Effector memory CD8-positive, alpha-beta T cell (primary cell): ENCODE results near the gene NAPB.
"Not testable (repeated sequence)": the region's sequence is repeated elsewhere in the genome, so short reads cannot be mapped to it uniquely, and the experiment has no call there.

Source experiments
- ATAC-seq: fragments of 150-1000 bp; cut with Tn5 transposase; replicated peaks from 2 replicates; pipeline ENCODE4 v1.10.0; 2021; ENCODE audit warnings: mild to moderate bottlenecking, moderate library complexity
- DNase-seq, 3 experiments: peaks; one replicate each; pipeline ENCODE4 v3.0.0; 2021
- H3K27ac Mint-ChIP-seq, 2 donors: one replicate each; pipeline ENCODE4 v1.8.0; 2022; ENCODE audit warnings: mild to moderate bottlenecking in 2 of 2, mixed read lengths in 2 of 2, moderate library complexity in 2 of 2
- H3K27me3 Mint-ChIP-seq, 2 donors: one replicate each; pipeline ENCODE4 v1.8.0; 2022; ENCODE audit warnings: mixed read lengths in 2 of 2
- H3K36me3 Mint-ChIP-seq: one replicate; pipeline ENCODE4 v1.8.0; 2022; ENCODE audit warnings: mild to moderate bottlenecking, moderate library complexity, mixed read lengths; ENCODE audit not compliant: insufficient read depth
- H3K4me1 Mint-ChIP-seq, 2 donors: one replicate each; pipeline ENCODE4 v1.8.0; 2022; ENCODE audit warnings: low read depth in 2 of 2, mixed read lengths in 2 of 2
- H3K4me3 Mint-ChIP-seq, 2 donors: one replicate each; pipeline ENCODE4 v1.8.0; 2022; ENCODE audit warnings: mild to moderate bottlenecking in 2 of 2, mixed read lengths in 2 of 2, moderate library complexity in 2 of 2
- H3K9me3 Mint-ChIP-seq, 2 donors: one replicate each; pipeline ENCODE4 v1.8.0; 2022; ENCODE audit warnings: mixed read lengths in 2 of 2
- total RNA-seq, 9 experiments: gene quantifications; one replicate each; lab custom pipeline; 2026; lab: John Stamatoyannopoulos, UW

NAPB gene
- total RNA-seq: 9.7 to 48.1 (median 24.4) reads per million in 9 experiments

DNA sequence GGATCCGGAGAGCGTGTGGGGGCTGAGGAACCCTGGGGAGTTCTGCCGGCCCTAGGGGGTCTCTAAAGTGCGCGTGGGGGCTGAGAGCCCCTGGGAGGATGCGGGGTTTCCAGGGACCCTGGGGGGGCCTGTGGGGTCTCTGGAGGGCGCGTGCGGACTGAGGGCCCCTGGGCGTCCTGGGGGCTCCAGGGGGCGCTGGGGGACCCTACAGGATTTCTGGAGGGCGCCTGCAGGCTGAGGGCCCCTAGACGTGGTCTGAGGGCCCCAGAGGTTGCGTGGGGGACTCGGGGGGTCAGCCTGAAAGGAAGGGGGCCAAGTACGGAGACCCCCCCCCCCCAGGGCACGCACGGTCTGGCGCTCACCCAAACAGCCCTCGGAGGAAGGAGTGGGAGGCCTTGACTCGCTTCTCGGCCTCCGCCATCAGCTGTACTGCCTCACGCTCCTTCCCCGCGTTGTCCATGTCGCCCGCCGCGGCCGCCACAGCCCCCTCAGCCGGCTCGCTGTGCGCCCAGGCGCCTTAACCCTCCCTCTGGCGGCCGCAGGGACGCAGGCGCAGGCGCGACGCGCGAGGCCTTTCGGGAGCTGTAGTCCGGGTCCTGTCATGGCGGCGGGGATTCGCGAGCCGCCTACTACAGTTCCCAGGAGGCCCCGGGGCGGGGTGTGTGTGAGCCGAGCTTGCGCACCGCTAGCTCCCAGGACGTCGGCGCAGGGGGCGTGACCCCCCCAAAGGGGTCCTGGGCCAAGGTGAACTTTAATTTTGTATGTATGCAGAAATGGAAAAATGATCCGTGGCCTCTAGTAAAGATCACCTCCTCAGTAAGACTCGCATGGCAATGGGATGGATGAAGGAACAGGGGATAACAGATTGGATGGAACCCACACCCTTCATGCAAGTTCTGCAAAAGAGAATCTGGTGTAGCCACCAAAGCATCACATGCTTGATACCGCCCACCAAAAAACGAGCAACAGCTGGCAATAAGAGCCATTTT lies at the start of gene NAPB:
Gene NAPB, minus strand, starts transcription at position 546 of the 989 bp plus-strand sequence. Its CDS starts 86 bp downstream, at position 460.
- H3K9me3 Mint-ChIP-seq: no peaks in the 10 kb centered on the region
- peaks cover 13 to 15% of the 10 kb centered on the region in 2 donors for H3K27me3 Mint-ChIP-seq
- H3K4me1 Mint-ChIP-seq: peaks cover 21 to 31% of the 10 kb centered on the region in 2 donors
- peaks cover 11% of the 10 kb centered on the region for H3K36me3 Mint-ChIP-seq
- H3K4me3 Mint-ChIP-seq: peak within 1 kb of the TSS; percentile 86 to 93
- peak; percentile 97 for ATAC-seq
- peak; percentile 90 to 93 (median 91) for DNase-seq
- H3K27ac Mint-ChIP-seq: peak within 1 kb of the TSS; percentile 90 to 94

DNA sequence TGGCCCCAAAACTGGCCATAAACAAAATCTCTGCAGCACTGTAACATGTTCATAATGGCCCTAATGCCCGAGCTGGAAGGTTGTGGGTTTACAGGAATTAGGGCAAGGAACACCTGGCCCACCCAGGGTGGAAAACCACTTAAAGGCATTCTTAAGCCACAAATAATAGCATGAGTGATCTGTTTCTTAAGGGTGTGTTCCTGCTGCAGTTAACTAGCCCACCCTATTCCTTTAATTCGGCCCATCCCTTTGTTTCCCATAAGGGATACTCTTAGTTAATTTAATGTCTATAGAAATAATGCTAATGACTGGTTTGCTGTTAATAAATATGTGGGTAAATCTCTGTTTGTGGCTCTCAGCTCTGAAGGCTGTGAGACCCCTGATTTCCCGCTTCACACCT lies 45.7 kb upstream of the NAPB start:
- ATAC-seq, H3K4me3 Mint-ChIP-seq, DNase-seq, H3K27ac Mint-ChIP-seq, H3K4me1 Mint-ChIP-seq, H3K36me3 Mint-ChIP-seq: not testable (repeated sequence)
- Mint-ChIP-seq H3K9me3 (peaks cover 3 to 15% of the 10 kb centered on the region in 2 donors), H3K27me3 (peaks cover 9 to 36% of the 10 kb centered on the region in 2 donors)

GRCh38 chr20:23461180-23461579 lies 39.9 kb upstream of the NAPB start:
- Mint-ChIP-seq H3K27me3 (peaks cover 0 to 9% of the 10 kb centered on the region in 2 donors), H3K36me3 (peaks cover 6% of the 10 kb centered on the region), H3K4me1 (peaks cover 10 to 26% of the 10 kb centered on the region in 2 donors), H3K4me3 (no peak overlapping the region), H3K27ac (no peak overlapping the region), H3K9me3 (peaks cover 0 to 1% of the 10 kb centered on the region in 2 donors)
- DNase-seq (no peak), ATAC-seq (no peak)

GRCh38 chr20:23459461-23460150 lies 38.3 kb upstream of the NAPB start:
- H3K4me3 Mint-ChIP-seq: no peak overlapping the region
- no peaks in the 10 kb centered on the region for H3K27me3 Mint-ChIP-seq
- no peak for ATAC-seq
- DNase-seq: no peak
- no peak overlapping the region for H3K27ac Mint-ChIP-seq
- H3K9me3 Mint-ChIP-seq: no peaks in the 10 kb centered on the region
- H3K4me1 Mint-ChIP-seq: peaks cover 16 to 36% of the 10 kb centered on the region in 2 donors
- H3K36me3 Mint-ChIP-seq: peaks cover 6% of the 10 kb centered on the region

DNA sequence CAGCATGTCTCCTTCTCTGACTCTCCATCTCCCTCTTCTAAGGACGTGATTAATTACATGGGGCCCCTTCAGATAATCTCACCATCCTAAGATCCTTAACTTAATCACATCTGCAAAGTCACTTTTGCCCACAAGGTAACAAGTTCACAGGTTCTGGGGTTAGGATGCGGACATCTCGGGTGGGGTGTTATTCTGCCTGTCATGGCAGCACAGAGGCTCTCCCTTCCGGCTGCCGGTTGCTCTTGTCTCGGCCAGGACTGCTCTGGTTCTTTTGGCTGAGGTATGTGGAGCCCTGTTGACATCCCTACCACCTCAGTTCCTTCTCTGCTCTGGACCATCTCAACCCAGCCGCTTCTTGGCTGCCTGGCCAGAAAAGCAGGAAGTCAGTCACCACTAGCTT lies 35.6 kb upstream of the NAPB start:
- Mint-ChIP-seq H3K4me1 (peaks cover 16 to 36% of the 10 kb centered on the region in 2 donors), H3K36me3 (peaks cover 6% of the 10 kb centered on the region), H3K27me3 (no peaks in the 10 kb centered on the region), H3K4me3 (peak overlapping the region; percentile 71 to 80), H3K9me3 (no peaks in the 10 kb centered on the region), H3K27ac (peak overlapping the region in 1 of 2 donors; percentile 95)
- peak; percentile 17 to 37 (median 18) for DNase-seq
- ATAC-seq: peak; percentile 67

- no peaks in the 10 kb centered on the region for H3K27me3 Mint-ChIP-seq
- ATAC-seq (peak; percentile 89), DNase-seq (peak; percentile 27 to 47 (median 36))
- H3K4me3 Mint-ChIP-seq: peak overlapping the region; percentile 71 to 80
- peaks cover 16 to 36% of the 10 kb centered on the region in 2 donors for H3K4me1 Mint-ChIP-seq
- H3K36me3 Mint-ChIP-seq: peaks cover 6% of the 10 kb centered on the region
- H3K27ac Mint-ChIP-seq: peak overlapping the region in 1 of 2 donors; percentile 95
- no peaks in the 10 kb centered on the region for H3K9me3 Mint-ChIP-seq
Observed at GRCh38 chr20:23456409-23456808, 35.1 kb upstream of the NAPB start.

DNA sequence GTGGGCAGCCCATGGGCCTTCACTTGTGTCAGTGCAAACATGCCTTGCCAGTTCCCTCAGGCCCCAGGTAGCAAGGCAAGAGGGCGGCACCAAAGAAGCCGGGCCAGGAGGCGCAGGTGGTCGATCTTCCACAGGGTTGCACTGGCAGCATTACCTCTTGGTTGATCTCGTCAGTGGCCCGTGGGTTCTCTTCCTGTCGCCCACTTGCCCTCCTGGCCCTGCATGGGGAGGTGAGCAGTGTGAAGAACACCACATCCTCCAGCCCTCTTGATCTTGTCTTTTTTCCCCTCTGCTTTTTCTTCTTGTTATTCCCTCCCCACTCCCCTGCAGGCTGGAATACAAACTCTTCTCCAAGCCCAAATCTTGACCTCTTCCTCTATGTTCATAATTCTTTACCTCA lies 34.4 kb upstream of the NAPB start:
- peak overlapping the region in 1 of 2 donors; percentile 95 for H3K27ac Mint-ChIP-seq
- ATAC-seq: peak; percentile 29

DNA sequence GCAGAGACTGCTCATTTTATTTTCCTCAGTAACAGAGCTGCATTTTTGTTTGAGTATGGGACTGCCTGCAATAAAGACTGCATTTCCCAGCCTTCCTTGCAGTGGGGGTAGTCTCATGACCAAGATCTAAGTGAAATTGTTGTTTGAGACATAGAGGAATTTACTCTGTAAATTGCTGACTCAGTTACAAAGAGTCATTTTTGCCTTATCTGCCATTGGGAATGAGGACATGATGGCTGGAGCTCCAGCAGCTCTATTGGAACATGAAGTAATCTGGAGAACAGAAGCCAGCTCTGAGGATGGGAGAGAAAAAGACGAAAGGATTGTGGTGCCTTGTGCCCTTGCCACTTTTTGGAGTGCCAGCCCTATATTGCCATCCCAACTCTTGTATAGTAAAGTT lies 33.5 kb upstream of the NAPB start:
- no peak for ATAC-seq
- H3K9me3 Mint-ChIP-seq: no peaks in the 10 kb centered on the region
- H3K36me3 Mint-ChIP-seq: peaks cover 5% of the 10 kb centered on the region
- H3K27ac Mint-ChIP-seq: no peak overlapping the region
- peaks cover 16 to 39% of the 10 kb centered on the region in 2 donors for H3K4me1 Mint-ChIP-seq
- no peak for DNase-seq
- no peaks in the 10 kb centered on the region for H3K27me3 Mint-ChIP-seq
- H3K4me3 Mint-ChIP-seq: no peak overlapping the region

More for the DNA sequence above, 34.4 kb upstream of the NAPB start:
- H3K4me3 Mint-ChIP-seq: peak overlapping the region; percentile 71 to 80
- DNase-seq: no peak
- peaks cover 16 to 36% of the 10 kb centered on the region in 2 donors for H3K4me1 Mint-ChIP-seq
- no peaks in the 10 kb centered on the region for H3K9me3 Mint-ChIP-seq
- peaks cover 6% of the 10 kb centered on the region for H3K36me3 Mint-ChIP-seq
- no peaks in the 10 kb centered on the region for H3K27me3 Mint-ChIP-seq

- no peaks in the 10 kb centered on the region for H3K27me3 Mint-ChIP-seq
- H3K9me3 Mint-ChIP-seq: no peaks in the 10 kb centered on the region
- no peak for ATAC-seq
- no peak overlapping the region for H3K27ac Mint-ChIP-seq
- no peak for DNase-seq
- peaks cover 3% of the 10 kb centered on the region for H3K36me3 Mint-ChIP-seq
- H3K4me3 Mint-ChIP-seq: no peak overlapping the region
- peaks cover 19 to 43% of the 10 kb centered on the region in 2 donors for H3K4me1 Mint-ChIP-seq
Observed at GRCh38 chr20:23453549-23454543, 32.6 kb upstream of the NAPB start.

GRCh38 chr20:23452776-23453175 lies 31.5 kb upstream of the NAPB start, which contains the start of gene CST11:
CST11 (minus strand) TSS chr20:23452876; CDS start chr20:23452811, 65 bp downstream.
- H3K36me3 Mint-ChIP-seq: peaks cover 3% of the 10 kb centered on the region
- peaks cover 19 to 36% of the 10 kb centered on the region in 2 donors for H3K4me1 Mint-ChIP-seq
- no peak within 1 kb of the TSS for H3K27ac Mint-ChIP-seq
- DNase-seq: no peak
- no peaks in the 10 kb centered on the region for H3K27me3 Mint-ChIP-seq
- H3K4me3 Mint-ChIP-seq: no peak within 1 kb of the TSS
- no peak for ATAC-seq
- H3K9me3 Mint-ChIP-seq: no peaks in the 10 kb centered on the region

DNA sequence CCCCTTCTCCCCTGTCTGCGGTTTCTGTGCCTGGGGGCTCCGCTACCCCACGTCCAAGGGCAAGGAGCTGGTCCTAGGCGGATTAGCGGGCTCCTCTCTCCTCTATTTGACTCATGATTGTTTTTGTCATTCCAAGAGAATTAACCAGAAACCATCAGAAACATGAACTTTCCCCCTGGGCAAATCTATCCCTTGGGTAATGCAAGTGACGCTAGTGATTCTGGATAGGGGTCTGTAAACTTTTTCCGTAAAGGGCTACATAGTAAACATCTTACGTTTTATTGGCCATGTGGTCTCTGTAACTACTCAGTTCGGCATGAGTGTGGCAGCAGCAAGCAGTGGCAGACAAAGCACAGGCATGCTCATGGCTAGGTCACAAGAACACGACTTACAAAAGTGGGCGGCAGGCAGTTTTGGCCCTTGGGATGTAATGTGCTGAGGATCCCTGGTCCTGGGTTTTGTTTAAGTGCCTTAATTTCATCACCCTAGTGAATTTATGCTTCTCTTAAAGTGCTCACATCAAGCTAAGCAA lies 30.7 kb upstream of the NAPB start:
- Mint-ChIP-seq H3K27ac (no peak overlapping the region), H3K36me3 (peaks cover 3% of the 10 kb centered on the region), H3K4me3 (no peak overlapping the region), H3K27me3 (no peaks in the 10 kb centered on the region), H3K9me3 (no peaks in the 10 kb centered on the region), H3K4me1 (peaks cover 17 to 31% of the 10 kb centered on the region in 2 donors)
- no peak for DNase-seq
- ATAC-seq: no peak

GRCh38 chr20:23450877-23451276 lies 29.6 kb upstream of the NAPB start:
- H3K9me3 Mint-ChIP-seq: no peaks in the 10 kb centered on the region
- H3K27me3 Mint-ChIP-seq: no peaks in the 10 kb centered on the region
- no peak overlapping the region for H3K4me3 Mint-ChIP-seq
- no peaks in the 10 kb centered on the region for H3K36me3 Mint-ChIP-seq
- peaks cover 6 to 20% of the 10 kb centered on the region in 2 donors for H3K4me1 Mint-ChIP-seq
- H3K27ac Mint-ChIP-seq: no peak overlapping the region
- DNase-seq (no peak), ATAC-seq (no peak)
